ENCODE results near the gene GPR183.

DNA sequence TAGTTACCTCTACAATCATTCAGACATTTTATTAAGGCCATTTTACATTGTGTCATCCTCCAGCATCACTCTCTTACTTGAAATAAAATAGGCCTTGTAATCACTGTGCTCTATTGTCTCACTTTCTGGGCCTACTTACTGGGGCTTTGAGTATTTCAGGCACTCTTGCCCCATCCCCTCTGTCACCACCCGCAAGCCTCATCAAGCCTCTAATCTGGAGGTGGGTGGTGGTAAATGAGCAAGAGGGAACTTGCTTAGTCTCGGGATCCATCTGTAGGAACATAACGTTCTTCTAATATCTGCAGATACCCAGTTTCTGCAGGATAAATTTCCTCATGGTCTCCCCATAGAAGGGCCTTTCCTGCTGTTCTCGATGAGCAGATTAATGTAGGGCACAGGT, 29.6 kb downstream of the GPR183 start:
- TF ChIP-seq POLR2AphosphoS5 (IDR thresholded peaks at IDR 0.05) (no peak), POLR2A (IDR thresholded peaks at IDR 0.05; ENCODE audit: low read depth) (no peak), EP300 (IDR thresholded peaks at IDR 0.05) (no peak)
- TF ChIP-seq, protein P1, sequence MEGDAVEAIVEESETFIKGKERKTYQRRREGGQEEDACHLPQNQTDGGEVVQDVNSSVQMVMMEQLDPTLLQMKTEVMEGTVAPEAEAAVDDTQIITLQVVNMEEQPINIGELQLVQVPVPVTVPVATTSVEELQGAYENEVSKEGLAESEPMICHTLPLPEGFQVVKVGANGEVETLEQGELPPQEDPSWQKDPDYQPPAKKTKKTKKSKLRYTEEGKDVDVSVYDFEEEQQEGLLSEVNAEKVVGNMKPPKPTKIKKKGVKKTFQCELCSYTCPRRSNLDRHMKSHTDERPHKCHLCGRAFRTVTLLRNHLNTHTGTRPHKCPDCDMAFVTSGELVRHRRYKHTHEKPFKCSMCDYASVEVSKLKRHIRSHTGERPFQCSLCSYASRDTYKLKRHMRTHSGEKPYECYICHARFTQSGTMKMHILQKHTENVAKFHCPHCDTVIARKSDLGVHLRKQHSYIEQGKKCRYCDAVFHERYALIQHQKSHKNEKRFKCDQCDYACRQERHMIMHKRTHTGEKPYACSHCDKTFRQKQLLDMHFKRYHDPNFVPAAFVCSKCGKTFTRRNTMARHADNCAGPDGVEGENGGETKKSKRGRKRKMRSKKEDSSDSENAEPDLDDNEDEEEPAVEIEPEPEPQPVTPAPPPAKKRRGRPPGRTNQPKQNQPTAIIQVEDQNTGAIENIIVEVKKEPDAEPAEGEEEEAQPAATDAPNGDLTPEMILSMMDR (IDR thresholded peaks at IDR 0.05): no peak
